ENCODE measurements around the gene FAM13A. TPM values are rescaled to one million over a fixed set of nuclear protein-coding genes. Genes with fewer than 3 reads are reported as not detected.

The FAM13A gene
- total RNA-seq, 1 donor from 2014 or later, result 16.8 TPM

DNA sequence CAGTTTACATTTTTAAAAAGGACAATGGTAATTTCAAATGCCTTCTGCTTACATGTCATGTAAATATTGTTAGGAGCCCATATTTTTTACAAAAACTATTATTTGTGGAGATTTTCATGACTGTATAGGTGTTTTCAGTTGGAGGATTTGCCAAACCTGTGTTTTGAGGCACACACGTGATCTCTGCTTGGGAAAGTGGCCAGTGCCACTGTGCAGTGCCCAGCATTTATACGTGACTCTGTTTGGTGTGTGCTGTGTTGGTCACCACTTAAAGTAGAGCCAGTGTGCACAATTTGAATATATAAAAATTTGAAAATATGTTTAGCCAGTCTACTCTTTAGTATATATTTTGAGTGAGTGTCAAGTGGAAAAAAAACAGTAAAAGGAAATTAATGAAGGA is 332.6 kb downstream of the FAM13A start:
- no peak for DNase-seq (ENCODE audit: low read depth)

GRCh38 chr4:88722828-88723227 is 334.2 kb downstream of the FAM13A start:
- peak; percentile 41 for DNase-seq (ENCODE audit: low read depth)

DNA sequence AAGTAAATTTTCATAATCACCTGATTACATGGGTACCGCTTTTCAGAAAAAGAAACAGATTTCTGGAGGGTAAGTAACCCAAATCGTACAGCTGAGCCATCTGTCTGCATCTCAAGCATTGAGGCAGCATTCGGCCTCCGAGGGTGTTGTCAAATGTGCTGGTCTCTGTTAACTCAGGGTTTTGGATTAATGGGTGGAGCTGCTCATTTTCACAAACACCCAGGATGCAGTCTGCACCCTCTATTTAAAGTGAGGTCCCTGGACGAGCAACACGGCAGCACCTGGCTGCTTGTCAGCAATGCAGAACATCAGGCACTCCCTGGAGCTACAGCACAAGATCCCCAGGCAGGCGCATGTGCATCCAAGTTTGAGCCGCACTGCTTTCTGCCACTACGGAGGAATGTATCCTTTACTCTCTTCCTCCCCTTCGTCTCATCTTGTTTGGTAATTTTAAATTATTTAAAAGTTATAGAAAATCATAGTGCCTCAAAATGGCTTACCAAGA is 334.7 kb downstream of the FAM13A start:
- no peak for DNase-seq (ENCODE audit: low read depth)

DNA sequence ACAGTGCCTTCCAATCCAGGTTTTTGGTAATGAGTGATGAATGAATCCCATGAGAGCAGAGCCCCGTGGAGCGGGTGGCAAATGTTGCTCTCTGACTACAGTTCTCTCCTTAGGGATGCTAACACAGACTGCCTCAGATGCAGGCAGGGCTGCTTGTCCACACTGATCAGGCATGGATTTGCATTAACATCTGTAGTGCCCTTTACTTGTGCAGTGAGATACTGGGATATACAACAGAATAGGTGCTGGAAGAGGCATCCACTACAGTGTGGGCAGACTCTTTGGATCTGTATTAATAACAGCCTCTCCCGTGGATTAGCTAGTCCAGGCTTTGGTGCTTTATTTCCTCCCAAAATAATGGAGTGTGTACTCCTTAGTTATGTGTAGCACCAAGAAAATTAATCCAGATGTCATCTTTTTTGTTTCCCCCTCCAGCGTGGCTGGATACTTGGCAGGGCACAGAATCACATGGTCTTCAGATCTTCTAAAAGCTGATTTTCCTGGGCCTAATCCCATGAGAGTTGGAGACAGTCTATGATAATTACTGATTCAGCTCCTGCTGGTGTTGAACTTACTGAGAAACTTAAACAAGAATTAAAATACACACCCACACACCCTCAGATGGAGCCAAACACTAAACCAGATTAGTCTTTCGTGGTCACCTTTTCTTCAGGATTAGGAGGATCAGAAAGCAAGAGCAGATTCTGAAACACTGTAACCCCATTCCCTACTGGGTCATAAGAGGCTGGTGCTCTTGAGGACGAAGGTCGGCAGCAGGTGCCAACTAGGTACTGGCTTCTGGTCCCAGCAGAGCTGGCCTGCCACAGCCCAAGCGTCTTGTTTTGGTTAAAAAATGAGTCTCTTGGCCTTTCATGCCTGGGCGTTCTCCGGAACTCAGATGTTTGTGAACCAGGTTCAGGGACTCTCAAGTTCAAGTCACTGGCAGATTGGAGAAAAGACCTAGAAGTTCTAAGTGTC is 336.2 kb downstream of the FAM13A start:
- no peak for DNase-seq (ENCODE audit: low read depth)

- no peak for DNase-seq (ENCODE audit: low read depth)
Measured at GRCh38 chr4:88719381-88719780, 337.6 kb downstream of the FAM13A start.

- no peak for DNase-seq (ENCODE audit: low read depth)
Measured at GRCh38 chr4:88718098-88718497, 338.9 kb downstream of the FAM13A start.

- DNase-seq (ENCODE audit: low read depth), result no peak
Measured at GRCh38 chr4:88713782-88714181, 343.2 kb downstream of the FAM13A start.

GRCh38 chr4:88709989-88710388 is 347.0 kb downstream of the FAM13A start:
- DNase-seq (ENCODE audit: low read depth), result no peak

GRCh38 chr4:88706574-88706973 is 350.4 kb downstream of the FAM13A start:
- DNase-seq (ENCODE audit: low read depth), result peak; percentile 81

GRCh38 chr4:88705805-88706492 is 351.0 kb downstream of the FAM13A start:
- no peak for DNase-seq (ENCODE audit: low read depth)

DNA sequence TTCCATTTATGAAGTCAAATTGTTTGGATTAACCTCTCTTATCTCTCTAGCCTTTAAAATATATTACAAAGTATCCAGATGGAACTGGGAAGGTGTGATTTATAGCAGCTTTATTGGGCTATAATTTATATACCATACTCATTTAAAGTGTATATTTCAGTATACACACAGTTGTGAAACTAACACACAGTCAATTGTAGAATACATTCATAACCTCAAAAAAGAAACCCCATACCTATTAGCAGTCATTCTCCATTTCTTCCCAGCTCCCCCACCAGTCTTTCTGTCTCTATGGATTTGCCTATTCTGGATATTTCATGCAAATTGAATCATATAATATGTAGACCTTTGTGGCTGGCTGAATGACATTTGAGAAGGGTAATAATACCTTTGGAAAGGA is 351.8 kb downstream of the FAM13A start:
- no peak for DNase-seq (ENCODE audit: low read depth)

GRCh38 chr4:88702782-88703181 is 354.2 kb downstream of the FAM13A start:
- DNase-seq (ENCODE audit: low read depth), result no peak

- DNase-seq (ENCODE audit: low read depth), result no peak
Measured at GRCh38 chr4:88698519-88698918, 358.5 kb downstream of the FAM13A start.

GRCh38 chr4:88697588-88698329 is 359.2 kb downstream of the FAM13A start, which contains the start of gene NAP1L5:
Gene NAP1L5, minus strand, starts transcription at chr4:88697829. Its CDS starts 75 bp downstream, at chr4:88697754.
- peak; percentile 66 for DNase-seq (ENCODE audit: low read depth)

GRCh38 chr4:88697141-88697540 is 359.8 kb downstream of the FAM13A start:
- no peak for DNase-seq (ENCODE audit: low read depth)

- no peak for DNase-seq (ENCODE audit: low read depth)
Measured at GRCh38 chr4:88696630-88697029, 360.4 kb downstream of the FAM13A start.

- no peak for DNase-seq (ENCODE audit: low read depth)
Measured at GRCh38 chr4:88693792-88694191, 363.2 kb downstream of the FAM13A start.

DNA sequence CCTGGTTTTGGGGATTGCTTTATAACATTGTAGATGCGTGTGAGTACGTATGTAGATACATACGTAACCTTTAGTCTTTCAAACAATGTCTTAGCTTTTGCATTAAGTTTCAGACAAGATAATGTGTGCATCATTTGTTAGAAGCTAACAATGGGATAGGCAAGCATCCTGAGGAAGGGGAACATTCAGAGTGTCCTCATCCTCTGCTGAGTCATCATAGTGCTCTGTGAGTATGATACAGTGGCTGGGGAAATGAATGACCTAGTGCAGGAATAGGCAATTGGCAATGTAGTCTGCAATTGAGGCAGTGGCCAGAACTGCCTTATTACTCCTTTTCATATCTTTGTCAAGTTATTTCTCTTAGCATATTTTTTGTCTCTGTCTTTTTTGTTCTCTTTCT is 366.6 kb downstream of the FAM13A start:
- no peak for DNase-seq (ENCODE audit: low read depth)

- no peak for DNase-seq (ENCODE audit: low read depth)
Measured at GRCh38 chr4:88681209-88681608, 375.8 kb downstream of the FAM13A start.

Data from myocyte (in vitro differentiated cells).